Progenitor cell of endocrine pancreas (in vitro differentiated cells): ENCODE measurements around the gene CCDC77. TPM values are rescaled to one million over a fixed set of nuclear protein-coding genes. Genes with fewer than 3 reads are reported as not detected.

ENCODE experiments used
- DNase-seq: peaks from one replicate; pipeline ENCODE4 v3.0.0; 2021; ENCODE audit warnings: low spot score; ENCODE audit not compliant: unreplicated experiment
- H3K27ac Mint-ChIP-seq: 2 replicates; pipeline ENCODE4 v1.8.0; 2021; ENCODE audit warnings: mild to moderate bottlenecking, moderate library complexity, mixed read lengths
- H3K27me3 Mint-ChIP-seq: 2 replicates; pipeline ENCODE4 v1.8.0; 2021; ENCODE audit warnings: mixed read lengths
- H3K36me3 Mint-ChIP-seq: 2 replicates; pipeline ENCODE4 v1.8.0; 2022; ENCODE audit warnings: mixed read lengths; ENCODE audit not compliant: insufficient read depth
- H3K4me1 Mint-ChIP-seq: 2 replicates; pipeline ENCODE4 v1.8.0; 2021; ENCODE audit warnings: low read depth, mixed read lengths
- H3K4me3 Mint-ChIP-seq: 2 replicates; pipeline ENCODE4 v1.8.0; 2021; ENCODE audit warnings: low read depth, mild to moderate bottlenecking, moderate library complexity, mixed read lengths
- H3K9me3 Mint-ChIP-seq: 2 replicates; pipeline ENCODE4 v1.8.0; 2021; ENCODE audit warnings: low read depth, mixed read lengths
- total RNA-seq: library from RNA; stranded (reverse); gene quantifications from 2 replicates; pipeline ENCODE4 v1.2.1, GENCODE V29; 2021
- TF ChIP-seq, protein P1 (sequence below): fragments of 200-600 bp; sonication (generic); IDR thresholded peaks from one replicate; pipeline ENCODE4 v1.5.0; 2021; ENCODE audit warnings: antibody characterized with exemption, mild to moderate bottlenecking; ENCODE audit not compliant: unreplicated experiment

CCDC77 gene
- total RNA-seq, 1 donor from 2014 or later, result 38.8 TPM

DNA sequence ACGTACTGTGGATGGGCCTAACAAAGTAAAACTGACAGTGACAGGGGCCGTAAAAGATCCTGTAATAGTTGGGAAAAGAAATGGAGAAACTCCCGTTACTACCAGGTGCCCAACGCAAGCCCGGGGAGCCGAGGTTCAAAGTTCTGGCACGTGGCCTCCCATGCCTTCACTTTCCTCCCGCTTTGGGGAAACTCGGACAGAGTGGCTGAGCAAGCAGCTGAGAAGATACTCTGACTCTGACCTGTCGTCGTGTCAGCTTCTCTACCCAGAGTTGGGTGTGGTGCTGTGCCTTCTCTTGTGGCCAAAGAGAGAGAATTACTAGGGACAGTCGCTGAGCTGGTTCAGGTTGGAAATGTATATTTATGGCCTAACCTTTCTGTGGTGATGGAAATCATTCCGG lies 60.0 kb downstream of the CCDC77 start:
- H3K4me3 Mint-ChIP-seq, result peak overlapping the region; percentile 81
- H3K9me3 Mint-ChIP-seq, result no peaks in the 10 kb centered on the region
- DNase-seq, result no peak
- H3K27me3 Mint-ChIP-seq, result peaks cover 52% of the 10 kb centered on the region
- TF ChIP-seq, protein P1, sequence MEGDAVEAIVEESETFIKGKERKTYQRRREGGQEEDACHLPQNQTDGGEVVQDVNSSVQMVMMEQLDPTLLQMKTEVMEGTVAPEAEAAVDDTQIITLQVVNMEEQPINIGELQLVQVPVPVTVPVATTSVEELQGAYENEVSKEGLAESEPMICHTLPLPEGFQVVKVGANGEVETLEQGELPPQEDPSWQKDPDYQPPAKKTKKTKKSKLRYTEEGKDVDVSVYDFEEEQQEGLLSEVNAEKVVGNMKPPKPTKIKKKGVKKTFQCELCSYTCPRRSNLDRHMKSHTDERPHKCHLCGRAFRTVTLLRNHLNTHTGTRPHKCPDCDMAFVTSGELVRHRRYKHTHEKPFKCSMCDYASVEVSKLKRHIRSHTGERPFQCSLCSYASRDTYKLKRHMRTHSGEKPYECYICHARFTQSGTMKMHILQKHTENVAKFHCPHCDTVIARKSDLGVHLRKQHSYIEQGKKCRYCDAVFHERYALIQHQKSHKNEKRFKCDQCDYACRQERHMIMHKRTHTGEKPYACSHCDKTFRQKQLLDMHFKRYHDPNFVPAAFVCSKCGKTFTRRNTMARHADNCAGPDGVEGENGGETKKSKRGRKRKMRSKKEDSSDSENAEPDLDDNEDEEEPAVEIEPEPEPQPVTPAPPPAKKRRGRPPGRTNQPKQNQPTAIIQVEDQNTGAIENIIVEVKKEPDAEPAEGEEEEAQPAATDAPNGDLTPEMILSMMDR, result no peak
- H3K27ac Mint-ChIP-seq, result peak overlapping the region; percentile 65
- H3K4me1 Mint-ChIP-seq, result peaks cover 28% of the 10 kb centered on the region
- H3K36me3 Mint-ChIP-seq, result peaks cover 4% of the 10 kb centered on the region

DNA sequence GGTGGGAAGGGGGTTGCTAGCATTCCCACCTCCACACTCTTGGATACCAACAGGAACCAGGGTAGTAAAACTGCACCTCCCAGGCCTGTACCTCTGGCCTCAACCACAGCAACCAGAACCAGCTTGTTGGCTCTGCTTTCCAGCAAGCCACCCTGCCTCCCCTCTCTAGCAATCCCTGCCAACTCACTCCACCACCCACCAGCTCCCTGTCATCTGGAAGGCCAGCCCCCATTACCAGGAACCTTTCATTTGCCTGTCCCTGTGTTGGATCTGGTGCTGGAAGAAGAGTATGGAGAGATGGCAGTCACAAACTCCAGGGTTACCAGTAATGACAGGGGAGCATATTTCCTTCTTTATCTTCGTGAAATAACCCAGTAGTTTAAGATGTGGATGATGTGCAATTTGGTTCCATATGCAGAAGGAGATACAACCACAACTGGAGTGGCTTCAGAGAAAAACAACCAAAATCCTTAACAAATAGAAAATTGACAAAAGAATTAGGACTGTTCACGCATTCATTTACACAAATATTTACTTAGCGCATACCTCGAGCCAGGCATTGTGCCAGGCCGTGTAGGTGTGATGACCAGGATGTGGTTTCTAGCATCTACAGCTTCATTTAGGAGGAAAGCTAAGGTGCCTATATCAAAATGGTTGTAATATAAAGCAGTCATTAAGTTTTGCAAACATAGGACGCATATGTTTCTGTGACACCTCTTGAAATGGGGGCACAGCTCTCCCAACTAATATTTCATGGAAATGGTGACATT lies 61.7 kb downstream of the CCDC77 start:
- DNase-seq, result no peak
- H3K4me1 Mint-ChIP-seq, result peaks cover 28% of the 10 kb centered on the region
- no peak overlapping the region for H3K4me3 Mint-ChIP-seq
- peaks cover 4% of the 10 kb centered on the region for H3K36me3 Mint-ChIP-seq
- peaks cover 39% of the 10 kb centered on the region for H3K27me3 Mint-ChIP-seq
- TF ChIP-seq, protein P1, result no peak
- H3K27ac Mint-ChIP-seq, result no peak overlapping the region
- no peaks in the 10 kb centered on the region for H3K9me3 Mint-ChIP-seq

DNA sequence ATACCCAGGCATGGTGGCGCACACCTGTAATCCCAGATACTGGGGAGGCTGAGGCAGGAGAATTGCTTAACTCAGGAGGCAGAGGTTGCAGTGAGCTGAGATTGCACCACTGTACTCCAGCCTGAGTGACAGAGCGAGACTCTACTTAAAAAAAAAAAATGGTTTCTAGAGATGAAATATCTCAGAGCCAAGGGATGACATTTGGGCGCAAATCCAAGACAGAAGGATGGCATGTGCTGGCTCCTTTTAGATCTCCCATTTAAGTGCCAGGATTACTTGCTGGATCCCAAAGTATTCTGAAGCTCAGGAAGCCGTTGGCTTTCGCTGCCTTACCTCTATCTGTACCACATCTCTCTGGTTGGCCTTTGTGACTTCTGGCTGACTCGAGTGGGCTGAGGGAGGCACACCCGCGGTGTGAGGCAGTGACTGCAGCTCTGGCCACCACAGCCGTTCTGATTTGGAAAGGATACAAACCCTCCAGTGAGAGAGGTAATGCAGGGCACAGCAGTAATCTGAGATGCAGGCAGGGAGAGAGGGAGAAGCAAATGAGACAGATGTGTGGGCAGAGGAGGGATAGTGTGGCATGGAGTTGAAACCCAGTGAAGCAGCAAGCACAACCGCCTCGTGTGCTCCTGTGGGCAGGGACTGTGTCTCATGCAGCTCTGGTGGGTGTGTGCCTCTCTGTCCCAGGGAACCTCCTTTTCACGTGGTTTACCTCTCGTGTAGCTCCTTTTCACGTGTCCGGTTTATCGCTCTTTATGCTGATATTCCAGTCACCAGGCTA lies 63.2 kb downstream of the CCDC77 start:
- peaks cover 30% of the 10 kb centered on the region for H3K4me1 Mint-ChIP-seq
- H3K27me3 Mint-ChIP-seq, result peaks cover 28% of the 10 kb centered on the region
- H3K27ac Mint-ChIP-seq, result no peak overlapping the region

DNA sequence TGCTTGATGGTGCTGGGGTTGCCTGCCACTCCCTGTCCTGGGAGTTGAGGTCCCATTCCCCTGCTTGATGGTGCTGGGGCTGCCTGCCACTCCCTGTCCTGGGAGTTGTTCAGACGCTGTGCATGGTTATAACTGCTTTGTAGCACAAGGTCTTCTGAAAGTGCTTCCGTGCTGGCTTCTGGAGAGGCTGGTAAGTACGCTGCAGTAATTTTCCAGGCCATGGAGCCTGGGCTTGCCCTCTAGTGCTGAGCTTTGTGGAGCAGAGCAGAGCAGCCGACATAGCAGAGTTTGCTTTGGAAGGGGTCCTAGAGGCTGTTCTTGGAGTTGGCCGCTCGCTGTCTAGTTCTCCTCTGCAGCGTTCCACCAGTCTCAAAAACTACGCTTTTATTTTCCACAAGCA lies 64.6 kb downstream of the CCDC77 start:
- no peak for DNase-seq
- no peaks in the 10 kb centered on the region for H3K9me3 Mint-ChIP-seq
- TF ChIP-seq, protein P1, result no peak
- H3K4me1 Mint-ChIP-seq, result peaks cover 28% of the 10 kb centered on the region
- peaks cover 4% of the 10 kb centered on the region for H3K36me3 Mint-ChIP-seq
- H3K27ac Mint-ChIP-seq, result no peak overlapping the region
- H3K27me3 Mint-ChIP-seq, result peaks cover 24% of the 10 kb centered on the region
- no peak overlapping the region for H3K4me3 Mint-ChIP-seq

More for the DNA sequence above, 63.2 kb downstream of the CCDC77 start:
- Mint-ChIP-seq H3K9me3 (no peaks in the 10 kb centered on the region), H3K4me3 (no peak overlapping the region), H3K36me3 (peaks cover 4% of the 10 kb centered on the region)
- DNase-seq, result no peak
- TF ChIP-seq, protein P1, result no peak

DNA sequence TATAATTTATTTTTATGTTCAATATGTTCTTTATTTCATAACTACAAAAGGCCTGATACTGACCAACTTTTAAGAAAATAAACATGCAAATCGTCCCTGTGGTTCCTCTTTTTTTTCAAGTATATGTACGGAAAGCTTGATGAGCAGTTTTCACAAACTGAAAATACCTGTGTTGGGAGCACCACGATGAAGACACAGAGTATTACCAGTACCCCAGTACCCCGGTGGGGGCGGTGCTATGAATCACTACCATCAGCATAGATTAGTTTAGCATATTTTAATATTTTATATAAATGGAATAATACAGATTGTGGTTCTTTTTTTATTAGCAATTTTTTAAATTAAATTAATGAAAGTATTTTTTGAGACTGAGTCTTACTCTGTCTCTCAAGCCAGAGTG lies 65.3 kb downstream of the CCDC77 start:
- Mint-ChIP-seq H3K36me3 (peaks cover 4% of the 10 kb centered on the region), H3K4me1 (peaks cover 22% of the 10 kb centered on the region), H3K9me3 (no peaks in the 10 kb centered on the region), H3K27me3 (peaks cover 17% of the 10 kb centered on the region), H3K4me3 (no peak overlapping the region), H3K27ac (no peak overlapping the region)
- TF ChIP-seq, protein P1, result no peak
- DNase-seq, result no peak
